ENCODE results near the gene BRINP2.

- TF ChIP-seq CTCF (IDR thresholded peaks at IDR 0.05) (no peak), POLR2A (IDR thresholded peaks at IDR 0.05) (no peak)
These were observed 35.5 kb upstream of the BRINP2 start for GRCh38 chr1:177135250-177135649.

Data from thyroid gland (tissue), 4 donors.